ENCODE data around the gene FTHL17.

FTHL17 gene
- 0 reads per million in 2 experiments for total RNA-seq

DNA sequence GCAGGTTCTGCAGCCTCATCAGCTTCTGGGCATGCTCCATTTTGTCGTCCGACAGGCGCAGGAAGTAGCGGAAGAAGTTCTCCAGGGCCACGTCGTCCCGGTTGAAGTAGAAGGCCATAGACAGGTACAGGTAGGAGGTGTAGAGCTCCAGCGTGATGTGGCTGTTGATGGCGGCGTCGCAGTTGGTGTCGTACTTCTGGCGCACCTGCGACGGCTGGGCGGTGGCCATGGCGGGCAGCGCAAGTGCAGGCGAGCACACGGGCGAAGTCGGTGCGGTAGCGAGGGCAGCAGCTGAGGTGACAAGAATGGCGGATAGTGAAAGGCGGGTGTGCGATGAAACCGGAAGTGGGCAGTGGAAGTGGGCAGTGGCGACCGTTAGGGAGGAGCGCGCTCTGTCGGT, at the start of gene FTHL17:
Gene FTHL17 (minus strand): TSS at position 317 of the 400 bp plus-strand sequence. CDS start 88 bp downstream, at position 229.
- DNase-seq (ENCODE audit: low read depth), result no peak

DNA sequence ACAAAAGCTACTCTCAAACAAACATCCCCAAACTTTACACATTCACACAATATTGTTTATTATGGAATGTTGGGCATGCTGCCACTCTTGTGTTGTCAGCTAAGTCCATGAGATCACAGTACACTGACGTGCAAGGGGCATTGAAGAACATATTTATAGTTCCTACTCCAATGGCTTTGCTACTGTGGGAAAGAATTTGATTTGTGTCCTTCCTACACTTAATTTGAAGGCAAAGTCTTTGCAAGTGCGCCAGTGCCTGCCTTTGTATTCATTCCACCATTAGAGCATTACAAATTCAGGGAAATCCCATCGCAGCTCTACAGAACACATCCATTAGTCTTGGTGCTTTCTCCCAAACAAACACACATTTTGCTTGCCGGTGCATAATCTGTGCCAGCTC, 45.4 kb upstream of the FTHL17 start:
- DNase-seq (ENCODE audit: low read depth), result no peak

DNA sequence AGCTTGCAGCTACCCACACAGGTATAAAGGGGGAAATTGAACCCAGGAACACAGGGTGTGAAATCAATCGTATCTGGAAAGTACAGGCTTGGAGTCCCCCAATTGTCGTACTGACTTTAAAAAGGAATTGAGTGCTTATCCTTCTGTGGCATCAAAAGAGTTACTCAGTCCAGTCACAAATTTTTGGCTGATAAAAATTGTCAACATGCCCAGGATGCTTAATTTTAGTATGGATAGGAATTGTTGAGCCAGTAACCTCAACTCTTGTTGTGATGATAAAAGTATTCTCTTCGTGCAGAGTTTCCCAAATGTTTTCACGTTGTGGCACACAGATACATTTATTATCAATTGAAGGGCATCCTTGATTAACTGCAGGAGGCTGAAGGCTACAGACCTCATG, 43.6 kb upstream of the FTHL17 start:
- no peak for DNase-seq (ENCODE audit: low read depth)

DNA sequence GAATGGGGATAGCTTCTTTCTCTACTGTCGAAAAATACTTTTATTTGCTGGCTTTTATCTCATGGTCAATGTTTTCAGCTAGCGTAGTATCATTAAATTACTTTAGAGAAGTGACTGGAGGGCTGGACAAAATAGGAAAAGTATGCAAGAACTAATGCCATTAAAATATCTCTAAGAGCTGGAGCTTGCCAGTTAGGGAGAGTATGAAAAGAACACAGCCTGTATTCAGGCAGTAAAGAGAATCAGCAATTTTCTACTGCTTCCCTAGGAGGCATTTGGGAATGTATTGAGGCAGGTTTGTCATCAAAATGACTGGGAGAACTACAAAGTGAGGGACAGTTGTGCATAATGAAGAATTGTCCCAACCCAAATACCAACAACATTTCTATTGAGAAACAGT, 43.0 kb upstream of the FTHL17 start:
- DNase-seq (ENCODE audit: low read depth), result no peak

DNA sequence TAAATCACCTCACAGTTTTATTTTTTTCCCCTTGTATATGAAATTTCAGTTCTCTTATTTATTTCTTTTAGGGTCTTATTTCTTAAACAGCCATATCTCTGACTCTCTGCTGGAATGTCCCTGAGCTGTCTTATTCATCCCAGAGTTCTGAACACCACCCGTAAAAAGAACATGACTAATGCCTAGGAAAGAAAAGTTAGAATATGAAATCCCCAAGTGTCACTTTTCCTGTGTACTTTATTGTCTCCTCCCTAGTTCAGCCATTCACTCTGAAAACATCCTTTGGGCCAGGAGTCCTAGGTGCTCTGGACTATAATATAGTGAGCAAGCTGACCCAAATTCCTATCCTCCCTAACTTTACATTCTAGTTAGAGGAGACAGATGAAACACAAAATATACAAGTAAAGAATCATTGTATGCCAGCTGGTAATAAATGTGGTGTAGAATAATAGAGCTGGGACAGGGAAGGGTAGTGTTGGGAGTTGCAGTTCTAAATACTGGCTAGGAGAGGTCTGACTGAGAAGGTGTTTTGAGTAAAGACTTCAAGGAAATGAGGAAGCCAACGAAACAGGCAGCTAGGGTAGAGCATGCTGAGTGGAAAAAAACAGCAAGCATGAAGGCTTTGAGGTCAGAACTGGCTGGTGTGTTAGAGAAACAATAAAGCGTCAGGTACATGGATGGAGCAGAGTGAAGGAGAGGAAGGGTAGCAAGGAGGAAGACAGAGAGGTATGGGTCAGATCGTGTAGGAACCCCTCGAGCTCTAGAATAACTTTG, 40.6 kb upstream of the FTHL17 start:
- DNase-seq (ENCODE audit: low read depth), result no peak

DNA sequence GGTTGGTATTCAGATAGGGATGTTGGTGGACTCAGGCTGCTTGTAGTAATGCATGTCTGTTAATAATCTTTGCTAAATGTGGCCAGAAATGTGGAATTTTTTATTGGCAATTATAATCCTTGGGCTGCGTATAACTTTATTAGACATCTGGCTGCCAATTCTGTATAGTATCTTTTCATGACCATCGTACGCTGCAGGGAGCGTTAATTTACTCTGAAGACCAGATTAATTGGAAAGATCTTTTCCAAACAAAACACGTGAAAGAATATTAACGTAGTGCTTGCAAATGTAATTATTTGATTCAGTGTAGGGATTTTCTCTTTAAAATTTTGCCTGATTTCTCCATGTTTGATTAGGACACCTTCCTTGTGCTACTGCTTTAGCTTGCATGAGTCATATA, 38.8 kb upstream of the FTHL17 start:
- no peak for DNase-seq (ENCODE audit: low read depth)

DNA sequence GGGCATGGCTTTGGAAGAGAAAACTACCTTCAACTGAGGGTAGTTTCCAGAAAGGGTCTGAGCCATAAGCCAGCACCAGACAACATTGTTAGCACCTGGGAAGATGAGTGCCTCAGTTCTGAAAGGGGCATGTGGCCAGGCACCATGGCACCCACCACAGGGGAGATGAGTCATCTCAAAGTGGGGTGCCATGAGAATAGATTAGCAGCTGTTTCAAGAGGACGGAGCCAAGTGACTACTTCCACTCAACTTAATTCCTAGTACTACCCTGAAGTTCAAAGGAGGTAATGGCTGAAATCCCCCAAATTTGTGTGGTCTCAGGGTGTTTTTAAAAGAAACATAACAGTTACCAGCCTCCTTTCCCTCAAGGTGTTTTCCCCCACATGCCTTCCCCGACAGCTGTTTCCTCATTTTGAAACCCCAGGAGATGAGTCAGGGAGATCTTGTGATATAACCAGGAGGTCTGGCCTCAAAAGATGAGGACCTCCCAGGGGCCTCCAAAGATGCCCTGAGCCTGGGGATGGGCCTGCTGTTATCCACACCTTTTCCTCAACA, 27.8 kb upstream of the FTHL17 start:
- DNase-seq (ENCODE audit: low read depth), result no peak

DNA sequence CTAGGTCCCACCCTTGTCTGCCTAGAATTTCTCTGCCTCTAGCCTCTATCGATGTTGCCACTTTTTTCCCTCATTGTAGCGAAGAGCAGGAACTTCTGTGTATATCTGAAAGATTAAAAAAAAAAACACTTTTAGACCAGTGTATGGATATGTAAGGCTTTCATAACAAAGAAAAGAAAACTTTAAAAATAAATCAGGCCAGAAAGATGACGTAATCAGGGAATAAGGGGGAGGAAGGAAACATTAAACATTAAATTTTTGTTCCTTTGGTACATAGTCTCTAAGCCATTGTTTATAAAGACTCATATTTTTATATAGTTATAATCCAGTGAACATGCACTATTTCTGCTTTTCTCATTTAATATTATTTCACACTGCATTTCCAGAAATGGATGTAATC, 26.2 kb upstream of the FTHL17 start:
- DNase-seq (ENCODE audit: low read depth), result no peak

DNA sequence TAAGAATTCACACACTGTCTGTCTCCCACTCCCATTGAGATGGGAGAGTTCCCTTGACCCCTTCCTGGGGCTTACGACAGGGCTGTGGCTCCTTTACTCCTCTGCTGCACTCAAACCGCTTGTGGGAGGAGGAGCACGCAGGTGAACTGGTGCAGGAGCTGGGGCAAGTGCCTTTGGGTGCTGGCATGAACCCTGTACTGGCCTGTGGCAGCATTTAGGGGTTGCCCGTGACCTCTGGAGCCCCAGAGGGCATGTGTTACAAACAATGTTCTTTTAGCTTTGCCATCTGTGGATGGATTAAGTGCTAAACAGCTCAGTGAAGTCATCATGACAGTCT, 21.8 kb upstream of the FTHL17 start:
- DNase-seq (ENCODE audit: low read depth), result no peak

DNA sequence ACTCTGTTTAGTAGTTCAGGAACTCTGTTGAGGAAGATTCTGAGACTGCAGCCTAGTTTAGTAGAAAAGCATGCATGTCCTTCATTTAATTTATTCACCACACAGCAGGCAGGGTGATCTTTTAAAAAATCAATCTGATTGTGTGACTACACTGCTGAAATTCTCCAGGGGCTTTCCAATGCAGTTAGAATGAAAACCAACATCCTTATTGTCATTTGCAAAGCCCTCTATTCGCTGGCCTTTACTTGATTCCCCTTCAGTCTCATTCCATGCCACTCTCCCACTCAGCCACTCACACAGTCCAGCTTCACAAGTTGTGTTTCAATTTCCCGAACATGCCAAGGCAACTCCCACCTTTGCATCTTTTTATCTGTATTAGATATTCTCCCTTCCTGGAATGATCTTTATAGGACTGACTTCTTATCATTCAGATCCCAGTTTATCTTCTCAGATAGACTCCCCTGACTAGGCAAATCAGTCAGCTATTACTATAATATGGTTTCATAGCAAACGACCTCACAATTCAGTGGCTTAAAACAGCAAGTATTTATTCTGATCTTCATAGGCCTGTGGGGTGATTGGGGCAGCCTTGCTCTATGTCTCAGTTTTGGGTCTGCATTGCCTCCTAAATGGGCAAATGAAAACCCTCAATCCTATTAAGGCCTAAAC, 21.3 kb upstream of the FTHL17 start:
- DNase-seq (ENCODE audit: low read depth), result no peak

DNA sequence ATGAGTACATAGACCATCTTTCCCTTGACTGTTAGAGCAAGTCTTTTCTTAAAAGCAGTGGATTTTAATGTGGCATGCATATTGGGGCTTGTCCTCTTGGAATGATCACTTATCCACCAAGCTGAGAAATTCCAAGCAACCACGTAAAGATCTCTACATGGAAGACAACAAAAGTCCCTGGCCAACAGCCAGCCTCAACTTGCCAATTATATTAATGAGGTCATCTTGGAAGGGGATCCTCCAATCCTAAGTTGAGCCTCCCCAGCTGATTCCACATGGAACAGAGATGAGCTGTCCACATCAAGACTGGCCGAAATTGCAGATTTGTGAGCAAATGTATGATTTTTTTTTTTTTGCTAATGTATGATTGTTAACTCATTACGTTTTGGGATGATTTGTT, 20.6 kb upstream of the FTHL17 start:
- DNase-seq (ENCODE audit: low read depth), result no peak

DNA sequence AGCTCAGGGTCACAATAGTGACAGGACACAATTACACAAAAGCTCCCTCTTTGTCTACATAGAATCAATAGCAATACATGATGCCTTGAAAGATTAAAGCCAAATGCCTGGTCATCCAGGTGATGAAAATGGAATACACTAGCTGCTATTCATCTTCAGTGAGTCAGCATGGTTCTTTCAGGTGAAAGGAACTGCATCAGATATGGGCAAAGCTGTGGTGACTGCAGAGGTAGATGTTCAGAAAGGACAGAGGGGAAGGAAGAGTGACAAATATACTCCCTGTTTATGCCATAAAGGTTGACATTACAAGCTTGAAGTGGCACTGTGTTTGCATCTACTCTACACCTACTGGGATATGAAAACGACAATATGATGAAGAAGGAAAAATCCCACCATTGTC, 20.0 kb upstream of the FTHL17 start:
- no peak for DNase-seq (ENCODE audit: low read depth)

DNA sequence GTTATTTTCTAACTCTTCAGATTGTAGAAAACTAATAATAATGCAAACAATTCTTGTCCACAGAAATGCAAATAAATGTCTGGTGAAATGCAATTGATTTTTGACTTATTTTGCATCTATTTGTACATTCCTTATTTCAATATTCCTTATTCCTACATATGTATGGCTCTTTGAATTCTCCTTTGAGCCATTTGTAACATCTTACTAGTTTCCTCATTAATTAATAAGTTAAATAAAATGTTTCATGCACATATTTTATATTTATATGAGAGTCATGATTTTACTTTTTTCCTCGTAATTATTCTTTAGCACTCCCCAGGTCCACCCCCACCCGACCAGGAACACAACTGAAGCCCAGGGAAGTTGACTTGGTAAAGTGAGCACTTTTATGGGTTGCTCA, 2.7 kb upstream of the FTHL17 start:
- DNase-seq (ENCODE audit: low read depth), result no peak

DNA sequence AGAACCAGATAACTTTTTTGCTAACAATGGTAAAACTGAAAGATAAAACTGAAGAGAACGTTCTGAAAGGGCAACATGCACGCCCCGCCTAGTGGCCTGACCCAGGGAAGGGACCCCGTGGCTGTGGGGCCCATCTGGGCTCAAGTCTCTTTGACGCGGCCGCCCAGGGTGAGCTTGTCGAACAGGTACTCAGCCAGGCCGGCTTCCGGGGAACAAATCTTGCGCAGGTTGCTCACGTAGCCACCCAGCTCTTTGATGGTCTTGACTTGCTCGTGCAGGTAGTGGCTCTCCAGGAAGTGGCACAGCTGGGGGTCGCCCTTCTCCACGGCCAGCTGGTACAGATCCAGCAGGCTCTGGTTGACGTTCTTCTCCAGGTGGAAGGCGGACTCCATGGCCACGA, 579 bp downstream of the FTHL17 start:
- DNase-seq (ENCODE audit: low read depth), result no peak

DNA sequence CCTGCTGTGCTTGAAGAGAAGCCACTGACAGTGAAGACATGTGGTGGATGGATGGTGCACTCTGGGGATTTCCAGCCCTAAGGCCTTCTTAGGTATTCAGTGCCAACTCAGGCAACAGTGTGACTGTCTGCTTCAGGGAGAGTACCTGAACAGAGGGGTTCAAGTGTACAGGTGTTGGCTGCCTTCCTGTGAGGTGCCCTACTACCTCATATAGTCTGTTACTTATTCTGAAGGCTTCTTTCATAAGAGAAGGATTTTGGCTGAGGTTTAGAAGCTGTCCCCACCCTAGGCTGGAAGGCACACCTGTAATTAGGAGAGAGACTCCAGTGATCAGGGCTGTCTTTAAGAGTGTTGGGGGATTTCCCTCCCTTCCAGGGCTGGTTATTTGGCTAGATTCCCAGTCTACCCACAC, 1.8 kb downstream of the FTHL17 start:
- no peak for DNase-seq (ENCODE audit: low read depth)

DNA sequence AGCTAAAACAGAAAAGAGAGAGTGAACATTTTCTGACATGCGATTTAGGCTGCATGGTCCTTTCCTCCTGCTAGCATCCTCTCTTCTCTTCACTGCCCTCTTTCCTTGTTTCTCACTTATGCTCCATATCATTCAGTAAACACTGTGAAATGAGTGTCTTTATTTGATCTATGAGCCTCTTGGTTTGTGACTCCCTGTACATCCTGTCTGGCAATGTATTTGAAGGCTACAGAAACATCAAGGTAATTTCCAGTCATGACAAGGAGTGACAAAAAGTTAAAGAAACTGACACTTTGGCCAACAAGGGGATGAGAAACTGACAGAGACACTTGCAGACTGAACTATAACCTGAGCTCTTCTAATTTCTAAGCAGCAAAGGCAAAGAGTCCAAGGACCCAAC, 8.7 kb downstream of the FTHL17 start:
- no peak for DNase-seq (ENCODE audit: low read depth)

DNA sequence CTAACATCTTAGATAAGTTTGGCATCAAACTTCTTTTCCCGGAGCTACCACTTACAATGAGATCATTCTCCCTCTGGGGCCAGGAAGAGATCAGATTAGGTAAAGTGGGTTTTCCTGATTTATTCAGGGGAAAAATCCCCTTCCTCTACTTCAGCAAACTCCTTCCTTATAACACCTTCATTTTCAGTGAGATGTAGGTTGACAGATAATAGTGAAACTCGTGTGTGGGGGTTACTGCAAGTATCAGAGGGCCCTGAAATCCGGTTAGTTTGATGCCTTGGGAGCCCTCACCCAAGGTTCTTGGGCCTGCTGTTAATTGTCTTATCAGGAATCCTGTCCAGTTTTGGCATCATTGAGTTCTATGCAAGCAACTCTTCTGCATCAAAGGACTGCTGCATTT, 10.8 kb downstream of the FTHL17 start:
- DNase-seq (ENCODE audit: low read depth), result no peak

DNA sequence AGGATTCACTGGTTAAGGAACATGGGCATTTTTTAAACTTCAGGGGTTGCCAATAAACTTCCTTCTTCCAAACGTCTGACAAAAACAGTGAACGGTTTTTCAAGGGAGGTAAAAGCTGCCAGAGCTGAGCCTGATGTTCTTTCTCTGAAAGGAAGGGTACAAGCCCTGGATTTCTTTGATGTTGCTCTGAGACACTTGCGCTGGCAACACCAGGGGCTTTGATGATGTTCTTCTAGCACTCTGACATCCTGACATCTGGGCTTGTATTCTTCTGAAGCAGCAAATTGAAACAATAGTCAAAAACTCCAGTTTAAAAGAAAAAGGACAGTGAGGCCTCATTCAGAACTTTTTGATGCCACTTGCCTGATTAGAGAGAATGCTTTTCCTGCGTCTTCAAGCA, 11.8 kb downstream of the FTHL17 start:
- no peak for DNase-seq (ENCODE audit: low read depth)

DNA sequence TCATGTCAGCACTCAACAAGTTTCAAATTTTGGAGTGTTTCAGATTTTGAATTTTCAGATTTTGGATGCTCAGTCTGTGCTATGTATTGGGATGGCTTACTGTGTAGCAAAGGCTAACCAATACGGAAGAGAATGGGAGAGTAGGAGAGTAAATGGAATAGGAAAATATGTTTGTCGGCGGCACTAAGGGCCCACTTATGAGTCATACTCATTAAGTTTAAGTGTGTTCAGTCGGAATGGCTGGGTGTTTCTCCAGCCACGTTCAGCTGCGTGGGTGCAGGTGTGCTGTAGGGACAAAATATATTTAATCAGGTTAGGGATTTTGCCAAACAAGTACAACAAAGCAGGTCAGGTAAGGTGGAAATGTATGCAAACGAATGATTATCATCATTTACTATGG, 13.6 kb downstream of the FTHL17 start:
- DNase-seq (ENCODE audit: low read depth), result no peak

DNA sequence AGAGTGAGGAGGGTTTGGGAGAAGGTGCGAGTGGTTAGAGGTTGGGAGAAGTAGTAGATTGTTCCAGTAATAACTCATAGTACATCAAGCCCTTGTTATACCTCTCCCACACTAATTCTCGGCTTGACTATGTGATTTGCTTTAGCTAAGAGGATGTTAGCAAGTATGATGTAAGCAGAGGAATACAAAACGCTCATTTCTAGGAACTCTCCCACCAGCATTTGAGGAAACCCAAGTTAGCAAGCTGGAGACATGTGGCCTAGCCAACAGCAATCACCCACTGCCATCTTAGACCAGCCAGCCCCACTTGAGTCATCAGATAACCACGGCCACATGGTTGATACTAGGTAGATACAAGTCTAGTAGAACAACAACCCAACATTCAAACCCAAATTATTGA, 14.2 kb downstream of the FTHL17 start:
- no peak for DNase-seq (ENCODE audit: low read depth)

DNA sequence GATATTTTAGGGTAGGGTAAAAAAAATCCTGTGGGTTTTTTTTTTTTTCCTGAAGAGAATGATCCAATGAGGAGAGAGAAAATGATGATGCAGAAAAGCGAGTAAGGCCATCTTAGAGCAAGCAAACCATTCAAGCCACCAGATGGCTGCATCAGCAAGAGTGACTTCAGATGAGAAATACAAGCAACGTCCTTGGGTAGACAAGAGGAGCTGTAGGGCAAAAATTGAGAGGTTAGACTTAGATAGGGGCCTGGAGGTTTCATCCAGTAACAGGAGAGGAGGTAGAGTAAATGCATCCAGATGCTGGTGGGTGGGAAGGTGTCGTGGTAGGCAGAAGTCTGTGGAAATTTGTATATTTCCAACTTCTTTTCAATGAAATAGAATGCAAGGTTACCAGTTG, 14.6 kb downstream of the FTHL17 start:
- DNase-seq (ENCODE audit: low read depth), result no peak

DNA sequence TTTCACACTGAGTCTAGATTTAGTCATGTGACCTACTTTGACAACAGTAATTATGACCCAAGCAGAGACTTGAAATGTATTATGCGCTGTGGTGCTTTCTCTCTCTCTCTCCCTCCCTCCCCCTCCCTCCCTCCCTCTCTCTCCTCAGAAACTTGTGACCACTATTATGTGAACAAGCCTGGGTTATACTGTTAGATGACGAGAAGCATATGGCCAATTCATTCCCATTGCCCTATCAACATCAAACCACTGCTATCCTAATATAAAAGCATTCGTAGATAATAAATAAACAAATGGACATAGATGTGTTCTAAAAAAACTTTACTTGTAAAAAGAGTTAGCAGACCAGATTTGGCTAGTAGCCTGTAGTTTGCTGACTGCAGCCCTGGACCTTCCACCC, 18.2 kb downstream of the FTHL17 start:
- DNase-seq (ENCODE audit: low read depth), result no peak

DNA sequence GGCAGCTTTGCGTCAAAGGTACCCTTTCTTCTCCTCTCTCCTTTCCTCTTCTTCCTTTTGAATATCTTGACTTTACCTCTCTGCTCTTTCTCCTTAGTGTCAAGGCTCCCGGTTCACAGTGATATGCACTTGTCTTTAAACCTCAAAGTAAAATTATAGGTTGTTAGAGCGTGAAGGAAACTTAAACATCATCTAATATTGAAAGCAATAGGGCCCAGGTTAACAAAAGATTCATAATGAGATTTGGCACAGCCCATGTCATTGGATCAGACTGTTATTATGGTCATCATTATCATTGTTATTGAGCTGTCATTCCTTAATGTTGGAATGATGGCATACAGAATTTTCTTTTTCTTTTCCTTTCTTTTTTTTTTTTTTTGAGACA, 32.5 kb downstream of the FTHL17 start:
- no peak for DNase-seq (ENCODE audit: low read depth)
